Neural crest cell (in vitro differentiated cells): ENCODE data around the gene RPRD1B. TPM values are rescaled to one million over a fixed set of nuclear protein-coding genes. Genes with fewer than 3 reads are reported as not detected.

Source experiments
- DNase-seq: peaks from one replicate; pipeline ENCODE4 v3.0.0; 2021; ENCODE audit warnings: low read depth, mixed read lengths, low spot score
- H3K27ac Mint-ChIP-seq: one replicate; pipeline ENCODE4 v1.8.0; 2021; ENCODE audit warnings: mild to moderate bottlenecking, mixed read lengths; ENCODE audit not compliant: unreplicated experiment
- H3K27me3 Mint-ChIP-seq: 2 replicates; pipeline ENCODE4 v1.8.0; 2021; ENCODE audit warnings: low read depth, mild to moderate bottlenecking, mixed read lengths
- H3K36me3 Mint-ChIP-seq: 2 replicates; pipeline ENCODE4 v1.8.0; 2021; ENCODE audit warnings: low read depth, mild to moderate bottlenecking, mixed read lengths
- H3K4me1 Mint-ChIP-seq: 2 replicates; pipeline ENCODE4 v1.8.0; 2021; ENCODE audit warnings: mixed read lengths
- H3K4me3 Mint-ChIP-seq: one replicate; pipeline ENCODE4 v1.8.0; 2021; ENCODE audit warnings: mild to moderate bottlenecking, mixed read lengths
- H3K9me3 Mint-ChIP-seq: 2 replicates; pipeline ENCODE4 v1.8.0; 2021; ENCODE audit warnings: mixed read lengths
- total RNA-seq: library from RNA; stranded (reverse); gene quantifications from 2 replicates; pipeline ENCODE4 v1.2.1, GENCODE V29; 2021
- TF ChIP-seq, protein P1 (sequence below): fragments of 200-600 bp; sonication (generic); conservative IDR thresholded peaks from 2 replicates; pipeline ENCODE4 v1.5.0; 2021; ENCODE audit warnings: antibody characterized with exemption, mild to moderate bottlenecking

RPRD1B gene
- total RNA-seq, 1 donor from 2014 or later: 41.1 TPM

DNA sequence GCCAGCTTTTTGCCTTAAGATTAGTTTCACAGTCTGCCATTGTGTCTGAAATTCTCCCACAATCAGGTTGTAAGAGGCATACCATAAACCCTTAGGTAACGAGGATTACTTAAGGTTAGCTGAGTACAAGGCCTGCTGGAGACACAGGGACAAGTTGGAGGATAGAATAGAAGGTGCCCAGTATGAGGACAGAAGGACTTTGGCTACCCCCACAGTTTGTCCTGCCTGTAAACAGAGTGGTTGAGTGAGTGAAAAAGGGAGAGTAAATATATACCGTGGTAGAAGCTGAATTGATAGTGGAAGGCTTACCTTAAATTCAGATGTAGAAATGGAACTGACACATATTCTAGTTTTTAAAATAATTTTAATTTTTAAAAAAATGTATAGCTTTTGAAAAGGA, 19.3 kb downstream of the RPRD1B start:
- TF ChIP-seq, protein P1, sequence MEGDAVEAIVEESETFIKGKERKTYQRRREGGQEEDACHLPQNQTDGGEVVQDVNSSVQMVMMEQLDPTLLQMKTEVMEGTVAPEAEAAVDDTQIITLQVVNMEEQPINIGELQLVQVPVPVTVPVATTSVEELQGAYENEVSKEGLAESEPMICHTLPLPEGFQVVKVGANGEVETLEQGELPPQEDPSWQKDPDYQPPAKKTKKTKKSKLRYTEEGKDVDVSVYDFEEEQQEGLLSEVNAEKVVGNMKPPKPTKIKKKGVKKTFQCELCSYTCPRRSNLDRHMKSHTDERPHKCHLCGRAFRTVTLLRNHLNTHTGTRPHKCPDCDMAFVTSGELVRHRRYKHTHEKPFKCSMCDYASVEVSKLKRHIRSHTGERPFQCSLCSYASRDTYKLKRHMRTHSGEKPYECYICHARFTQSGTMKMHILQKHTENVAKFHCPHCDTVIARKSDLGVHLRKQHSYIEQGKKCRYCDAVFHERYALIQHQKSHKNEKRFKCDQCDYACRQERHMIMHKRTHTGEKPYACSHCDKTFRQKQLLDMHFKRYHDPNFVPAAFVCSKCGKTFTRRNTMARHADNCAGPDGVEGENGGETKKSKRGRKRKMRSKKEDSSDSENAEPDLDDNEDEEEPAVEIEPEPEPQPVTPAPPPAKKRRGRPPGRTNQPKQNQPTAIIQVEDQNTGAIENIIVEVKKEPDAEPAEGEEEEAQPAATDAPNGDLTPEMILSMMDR: no peak
- no peak for DNase-seq
- Mint-ChIP-seq H3K4me1 (peaks cover 19% of the 10 kb centered on the region), H3K9me3 (no peaks in the 10 kb centered on the region), H3K27me3 (no peaks in the 10 kb centered on the region), H3K4me3 (no peak overlapping the region), H3K36me3 (peaks cover 3% of the 10 kb centered on the region), H3K27ac (no peak overlapping the region)

DNA sequence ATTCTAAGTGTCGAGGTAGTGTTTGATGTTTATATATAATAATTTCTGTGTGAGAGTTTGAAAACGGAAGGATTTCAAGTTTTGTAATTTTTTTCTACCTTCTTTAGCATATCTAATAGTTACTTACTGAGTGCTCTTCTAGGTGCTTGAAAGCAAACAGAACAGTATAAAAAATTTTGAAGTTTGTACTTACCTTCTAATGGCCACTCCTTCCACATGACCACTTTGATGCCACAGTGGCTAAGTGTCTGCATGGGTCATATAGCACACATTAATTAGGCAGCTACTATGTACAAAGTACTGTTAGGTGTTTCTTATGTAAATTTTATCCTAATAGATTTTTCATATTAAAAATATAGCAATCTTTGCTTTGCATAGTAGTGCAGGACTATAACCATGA, 21.1 kb downstream of the RPRD1B start:
- H3K4me3 Mint-ChIP-seq: no peak overlapping the region
- peaks cover 5% of the 10 kb centered on the region for H3K36me3 Mint-ChIP-seq

DNA sequence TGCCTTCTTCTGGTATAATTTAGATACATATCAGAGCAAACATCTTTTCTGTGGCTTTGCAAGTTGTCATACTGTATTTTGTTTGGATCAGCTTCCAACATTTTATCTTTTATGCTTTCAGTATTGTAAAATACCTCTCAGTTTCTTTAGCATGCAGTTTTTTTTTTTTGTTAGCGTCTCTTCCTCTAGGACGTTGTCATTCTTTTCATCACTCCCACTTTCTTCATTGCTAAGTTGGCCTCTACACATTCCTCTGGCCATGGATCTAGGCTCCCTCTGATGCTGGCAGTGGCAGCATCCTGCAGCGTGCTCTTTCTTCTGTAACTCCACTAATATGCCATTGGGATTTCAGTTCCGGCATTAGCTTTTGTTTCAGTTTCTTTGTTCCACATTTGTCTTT, 21.7 kb downstream of the RPRD1B start:
- Mint-ChIP-seq H3K36me3 (peaks cover 8% of the 10 kb centered on the region), H3K27ac (no peak overlapping the region), H3K27me3 (no peaks in the 10 kb centered on the region), H3K4me1 (peaks cover 14% of the 10 kb centered on the region), H3K4me3 (no peak overlapping the region), H3K9me3 (no peaks in the 10 kb centered on the region)
- TF ChIP-seq, protein P1: no peak
- no peak for DNase-seq

More for the DNA sequence above, 21.1 kb downstream of the RPRD1B start:
- Mint-ChIP-seq H3K4me1 (peaks cover 18% of the 10 kb centered on the region), H3K27ac (no peak overlapping the region), H3K27me3 (no peaks in the 10 kb centered on the region), H3K9me3 (no peaks in the 10 kb centered on the region)
- TF ChIP-seq, protein P1: no peak
- no peak for DNase-seq

DNA sequence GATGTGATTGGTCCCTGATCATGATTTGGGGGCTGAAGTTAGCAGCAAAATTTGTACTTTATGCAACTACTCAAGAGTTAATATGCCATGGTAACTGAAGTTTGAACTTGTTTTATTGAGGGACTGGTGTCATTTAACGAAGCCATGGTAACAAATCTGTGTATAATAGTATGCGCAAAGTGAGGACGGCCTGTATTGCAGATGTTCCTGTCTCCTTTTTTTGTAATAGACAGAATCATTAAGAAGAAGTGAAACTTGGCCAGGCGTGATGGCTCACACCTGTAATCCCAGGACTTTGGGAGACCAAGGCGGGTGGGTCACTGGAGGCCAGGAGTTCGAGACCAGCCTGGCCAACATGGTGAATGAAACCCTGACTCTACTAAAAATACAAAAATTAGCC, 22.3 kb downstream of the RPRD1B start:
- Mint-ChIP-seq H3K4me3 (no peak overlapping the region), H3K36me3 (peaks cover 9% of the 10 kb centered on the region), H3K27ac (no peak overlapping the region), H3K4me1 (peaks cover 14% of the 10 kb centered on the region), H3K27me3 (no peaks in the 10 kb centered on the region), H3K9me3 (no peaks in the 10 kb centered on the region)
- TF ChIP-seq, protein P1: no peak
- DNase-seq: no peak

DNA sequence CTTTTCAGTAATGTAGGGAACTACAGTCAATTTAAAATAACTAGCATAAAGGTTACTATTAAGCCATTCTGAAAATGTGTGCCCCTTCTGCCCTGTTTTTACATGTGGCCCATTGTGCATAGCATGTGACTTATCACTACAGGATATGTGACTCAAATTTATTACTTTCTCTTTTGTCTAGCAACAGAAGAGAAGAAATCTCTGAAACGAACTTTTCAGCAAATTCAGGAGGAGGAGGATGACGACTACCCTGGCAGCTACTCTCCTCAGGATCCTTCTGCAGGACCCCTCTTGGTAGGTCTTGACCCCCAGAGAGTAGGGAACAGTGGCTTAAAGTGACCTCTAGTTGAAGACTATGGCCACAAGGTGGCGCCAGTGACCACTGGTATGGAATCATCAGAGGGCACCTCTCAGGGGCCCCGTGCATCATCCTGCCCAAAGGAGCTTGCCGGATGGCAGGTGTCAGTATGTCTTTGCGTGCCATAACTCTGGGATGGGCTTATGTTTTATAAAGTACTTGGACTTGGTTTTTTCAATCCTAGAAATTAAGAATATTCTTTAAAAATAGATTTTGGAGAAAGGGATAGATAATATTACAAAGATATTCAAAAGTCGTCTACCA, 23.9 kb downstream of the RPRD1B start:
- peak; percentile 91 for DNase-seq
- H3K27me3 Mint-ChIP-seq: no peaks in the 10 kb centered on the region
- H3K4me1 Mint-ChIP-seq: peaks cover 14% of the 10 kb centered on the region
- no peaks in the 10 kb centered on the region for H3K9me3 Mint-ChIP-seq
- no peak overlapping the region for H3K27ac Mint-ChIP-seq
- TF ChIP-seq, protein P1: peak; percentile 95
- peaks cover 9% of the 10 kb centered on the region for H3K36me3 Mint-ChIP-seq
- H3K4me3 Mint-ChIP-seq: no peak overlapping the region
